Progenitor cell of endocrine pancreas (in vitro differentiated cells): ENCODE results near the gene TVP23C. TPM values are rescaled to one million over a fixed set of nuclear protein-coding genes. Genes with fewer than 3 reads are reported as not detected.
A peak's percentile ranks its signal among the peaks of the same experiment; 100 is the strongest.

Source experiments
- DNase-seq: peaks from one replicate; pipeline ENCODE4 v3.0.0; 2021; ENCODE audit warnings: low spot score; ENCODE audit not compliant: unreplicated experiment
- H3K27ac Mint-ChIP-seq: 2 replicates; pipeline ENCODE4 v1.8.0; 2021; ENCODE audit warnings: mild to moderate bottlenecking, moderate library complexity, mixed read lengths
- H3K27me3 Mint-ChIP-seq: 2 replicates; pipeline ENCODE4 v1.8.0; 2021; ENCODE audit warnings: mixed read lengths
- H3K36me3 Mint-ChIP-seq: 2 replicates; pipeline ENCODE4 v1.8.0; 2022; ENCODE audit warnings: mixed read lengths; ENCODE audit not compliant: insufficient read depth
- H3K4me1 Mint-ChIP-seq: 2 replicates; pipeline ENCODE4 v1.8.0; 2021; ENCODE audit warnings: low read depth, mixed read lengths
- H3K4me3 Mint-ChIP-seq: 2 replicates; pipeline ENCODE4 v1.8.0; 2021; ENCODE audit warnings: low read depth, mild to moderate bottlenecking, moderate library complexity, mixed read lengths
- H3K9me3 Mint-ChIP-seq: 2 replicates; pipeline ENCODE4 v1.8.0; 2021; ENCODE audit warnings: low read depth, mixed read lengths
- CTCF ChIP-seq: fragments of 200-600 bp; sonication (generic); IDR thresholded peaks from one replicate; pipeline ENCODE4 v1.5.0; 2021; ENCODE audit warnings: antibody characterized with exemption, mild to moderate bottlenecking; ENCODE audit not compliant: unreplicated experiment
- total RNA-seq: library from RNA; stranded (reverse); gene quantifications from 2 replicates; pipeline ENCODE4 v1.2.1, GENCODE V29; 2021

Gene TVP23C
- total RNA-seq, 1 donor from 2014 or later: 41.7 TPM

GRCh38 chr17:15457723-15458094 lies 105.6 kb downstream of the TVP23C start:
- no peak overlapping the region for H3K4me3 Mint-ChIP-seq
- peaks cover 35% of the 10 kb centered on the region for H3K36me3 Mint-ChIP-seq
- H3K27me3 Mint-ChIP-seq: no peaks in the 10 kb centered on the region
- peak overlapping the region; percentile 57 for H3K27ac Mint-ChIP-seq
- TF ChIP-seq CTCF: no peak
- peaks cover 7% of the 10 kb centered on the region for H3K4me1 Mint-ChIP-seq
- no peak for DNase-seq
- H3K9me3 Mint-ChIP-seq: peaks cover 9% of the 10 kb centered on the region

- Mint-ChIP-seq H3K4me3 (no peak overlapping the region), H3K27ac (peak overlapping the region; percentile 57), H3K4me1 (peaks cover 7% of the 10 kb centered on the region), H3K27me3 (no peaks in the 10 kb centered on the region), H3K9me3 (peaks cover 9% of the 10 kb centered on the region), H3K36me3 (peaks cover 32% of the 10 kb centered on the region)
- DNase-seq: no peak
- no peak for TF ChIP-seq CTCF
Measured at GRCh38 chr17:15456972-15457722, 106.1 kb downstream of the TVP23C start.

DNA sequence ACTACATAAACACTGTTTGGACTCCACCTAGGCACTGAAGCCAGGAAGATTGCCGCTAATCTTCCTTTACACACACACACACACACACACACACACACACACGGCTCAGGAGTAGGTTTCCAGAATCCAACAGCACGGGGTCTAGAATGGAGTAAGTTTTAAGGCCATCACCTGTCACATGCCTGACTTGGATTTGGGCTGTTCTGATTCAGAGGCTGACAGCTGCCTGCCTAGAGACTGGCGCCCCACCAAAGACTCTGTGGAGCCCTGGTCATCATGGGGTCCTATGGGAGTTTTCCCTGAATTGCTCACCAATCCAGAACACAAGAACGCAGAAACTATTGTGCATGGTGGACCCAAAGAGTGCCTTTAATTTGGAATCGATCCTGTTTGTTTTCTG lies 106.8 kb downstream of the TVP23C start:
- peaks cover 7% of the 10 kb centered on the region for H3K4me1 Mint-ChIP-seq
- H3K4me3 Mint-ChIP-seq: no peak overlapping the region
- peaks cover 9% of the 10 kb centered on the region for H3K9me3 Mint-ChIP-seq
- no peak for DNase-seq
- no peaks in the 10 kb centered on the region for H3K27me3 Mint-ChIP-seq
- no peak overlapping the region for H3K27ac Mint-ChIP-seq
- no peak for TF ChIP-seq CTCF
- peaks cover 29% of the 10 kb centered on the region for H3K36me3 Mint-ChIP-seq

DNA sequence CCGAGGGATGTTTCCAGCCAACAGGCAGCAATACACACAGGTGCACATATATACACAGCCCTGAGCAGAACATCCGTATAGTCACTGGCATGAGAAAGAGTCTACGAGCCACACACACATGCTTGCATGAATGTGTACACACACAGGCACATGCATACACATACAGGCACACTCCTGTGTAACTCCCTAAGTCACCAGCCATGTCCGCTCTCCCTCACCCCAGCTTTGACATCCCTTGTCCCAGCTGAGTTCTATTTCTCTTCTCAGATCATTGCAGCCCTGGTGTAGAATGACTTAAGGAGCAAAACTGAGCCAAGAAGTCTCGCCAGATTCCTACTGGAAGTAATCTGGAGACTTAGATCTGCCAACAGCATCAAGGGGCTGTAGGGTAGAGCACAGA lies 108.9 kb downstream of the TVP23C start:
- peaks cover 22% of the 10 kb centered on the region for H3K36me3 Mint-ChIP-seq
- no peak overlapping the region for H3K4me3 Mint-ChIP-seq
- H3K27me3 Mint-ChIP-seq: no peaks in the 10 kb centered on the region
- peaks cover 7% of the 10 kb centered on the region for H3K4me1 Mint-ChIP-seq
- TF ChIP-seq CTCF: no peak
- H3K27ac Mint-ChIP-seq: no peak overlapping the region
- peaks cover 9% of the 10 kb centered on the region for H3K9me3 Mint-ChIP-seq
- DNase-seq: no peak

DNA sequence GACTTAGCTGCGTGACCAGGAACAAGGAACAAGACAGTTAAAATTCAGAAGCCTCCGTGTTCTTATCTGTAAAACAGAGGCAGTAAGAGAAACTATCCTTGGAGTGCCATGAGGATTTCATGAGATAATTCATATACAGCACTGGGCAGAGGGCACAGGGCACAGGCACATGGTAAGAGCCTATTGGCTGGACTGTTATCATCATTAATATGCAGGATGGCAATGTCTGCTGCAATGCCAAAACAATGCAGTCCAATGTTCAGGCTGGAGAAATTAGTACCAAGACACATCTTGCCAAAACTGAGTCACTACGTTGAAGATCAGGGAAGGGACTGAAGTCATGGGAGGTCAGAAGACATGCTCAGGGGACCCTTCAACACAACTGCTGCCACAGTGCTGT lies 109.5 kb downstream of the TVP23C start:
- no peak overlapping the region for H3K27ac Mint-ChIP-seq
- H3K9me3 Mint-ChIP-seq: peaks cover 9% of the 10 kb centered on the region
- no peak for DNase-seq
- H3K4me1 Mint-ChIP-seq: peaks cover 9% of the 10 kb centered on the region
- no peak overlapping the region for H3K4me3 Mint-ChIP-seq
- H3K36me3 Mint-ChIP-seq: peaks cover 23% of the 10 kb centered on the region
- no peak for TF ChIP-seq CTCF
- no peaks in the 10 kb centered on the region for H3K27me3 Mint-ChIP-seq
